OCI-LY3 (cell line): ENCODE results near the gene OSMR.

ENCODE experiments used
- H2AFZ ChIP-seq: fragments of 200-600, 300-600 bp; shearing (Covaris generic); 2 replicates; pipeline ENCODE4 v1.6.0; 2014; ENCODE audit warnings: antibody characterized with exemption, low read depth, low read length
- H3K27ac ChIP-seq: fragments of 200-600, 300-600 bp; sonication (generic); 2 replicates; pipeline ENCODE4 v1.5.1; 2014; ENCODE audit warnings: mild to moderate bottlenecking, low read length, moderate library complexity, mixed read lengths
- H3K27me3 ChIP-seq: fragments of 200-600, 300-600 bp; sonication (generic); 2 replicates; pipeline ENCODE4 v1.6.1; 2014; ENCODE audit warnings: low read depth, low read length, mixed read lengths
- H3K36me3 ChIP-seq: fragments of 200-600, 300-600 bp; sonication (generic); replicated peaks from 2 replicates; pipeline ENCODE3; 2014; ENCODE audit warnings: low read depth, low read length, mixed read lengths
- H3K4me1 ChIP-seq: fragments of 300-600, 200-600 bp; sonication (generic); 2 replicates; pipeline ENCODE4 v1.6.1; 2014; ENCODE audit warnings: low read length, mixed read lengths
- H3K4me2 ChIP-seq: fragments of 200-600, 300-600 bp; sonication (generic); 2 replicates; pipeline ENCODE4 v1.6.1; 2014; ENCODE audit warnings: low read length, mixed read lengths
- H3K4me3 ChIP-seq: fragments of 300-600, 200-600 bp; sonication (generic); 2 replicates; pipeline ENCODE4 v1.5.1; 2014; ENCODE audit warnings: antibody characterized with exemption, mild to moderate bottlenecking, low read length, moderate library complexity
- H3K79me2 ChIP-seq: fragments of 300-600, 200-600 bp; shearing (Covaris generic); 2 replicates; pipeline ENCODE4 v1.6.1; 2014; ENCODE audit warnings: mild to moderate bottlenecking, low read length, mixed read lengths
- H3K9ac ChIP-seq: fragments of 300-600, 200-600 bp; shearing (Covaris generic); 2 replicates; pipeline ENCODE4 v1.6.0; 2014; ENCODE audit warnings: mild to moderate bottlenecking, low read length, moderate library complexity
- H3K9me3 ChIP-seq: fragments of 200-600, 300-600 bp; shearing (Covaris generic); 2 replicates; pipeline ENCODE4 v1.6.1; 2014; ENCODE audit warnings: low read length, mixed read lengths; ENCODE audit not compliant: insufficient read depth
- H4K20me1 ChIP-seq: fragments of 200-600, 300-600 bp; sonication (generic); 2 replicates; pipeline ENCODE4 v1.6.1; 2016; ENCODE audit warnings: low read length, mixed read lengths; ENCODE audit not compliant: insufficient read depth
- CTCF ChIP-seq: fragments of 200-600, 300-600 bp; sonication (generic); IDR thresholded peaks from 2 replicates; pipeline ENCODE4 v1.5.1; 2014; ENCODE audit warnings: antibody characterized with exemption, low read length, low read depth
- EZH2phosphoT487 ChIP-seq: fragments of 200-600 bp; shearing (Covaris generic); IDR thresholded peaks from 2 replicates; pipeline ENCODE4 v1.6.1; 2018; ENCODE audit warnings: antibody characterized with exemption, mixed run types, low read depth

OSMR gene

GRCh38 chr5:38814879-38815278, 30.9 kb upstream of the OSMR start:
- TF ChIP-seq EZH2phosphoT487: no peak
- no peak for TF ChIP-seq CTCF
- Histone ChIP-seq H2AFZ (no peak overlapping the region), H4K20me1 (no peaks in the 10 kb centered on the region), H3K27me3 (no peaks in the 10 kb centered on the region), H3K36me3 (no peaks in the 10 kb centered on the region), H3K4me1 (no peaks in the 10 kb centered on the region), H3K4me2 (no peak overlapping the region), H3K27ac (no peak overlapping the region), H3K4me3 (no peak overlapping the region), H3K9me3 (no peaks in the 10 kb centered on the region), H3K79me2 (no peaks in the 10 kb centered on the region), H3K9ac (no peak overlapping the region)

- Histone ChIP-seq H3K4me2 (no peak overlapping the region), H3K79me2 (no peaks in the 10 kb centered on the region), H3K36me3 (no peaks in the 10 kb centered on the region), H3K4me1 (no peaks in the 10 kb centered on the region), H3K27me3 (no peaks in the 10 kb centered on the region), H3K9me3 (no peaks in the 10 kb centered on the region), H2AFZ (no peak overlapping the region), H3K9ac (no peak overlapping the region), H3K27ac (no peak overlapping the region), H3K4me3 (no peak overlapping the region), H4K20me1 (no peaks in the 10 kb centered on the region)
- no peak for TF ChIP-seq CTCF
- TF ChIP-seq EZH2phosphoT487: no peak
These were observed 29.5 kb upstream of the OSMR start for GRCh38 chr5:38816083-38817030.

- Histone ChIP-seq H3K4me3 (no peak overlapping the region), H3K27me3 (no peaks in the 10 kb centered on the region), H3K36me3 (no peaks in the 10 kb centered on the region), H3K4me1 (no peaks in the 10 kb centered on the region), H3K4me2 (no peak overlapping the region), H2AFZ (no peak overlapping the region), H3K27ac (no peak overlapping the region), H3K9ac (no peak overlapping the region), H3K9me3 (no peaks in the 10 kb centered on the region), H3K79me2 (no peaks in the 10 kb centered on the region), H4K20me1 (no peaks in the 10 kb centered on the region)
- TF ChIP-seq CTCF (no peak), EZH2phosphoT487 (no peak)
These were observed 24.1 kb upstream of the OSMR start for GRCh38 chr5:38821679-38822078.

- H3K4me1 ChIP-seq: no peaks in the 10 kb centered on the region
- H2AFZ ChIP-seq: no peak overlapping the region
- H3K4me3 ChIP-seq: no peak overlapping the region
- H3K9ac ChIP-seq: no peak overlapping the region
- H4K20me1 ChIP-seq: no peaks in the 10 kb centered on the region
- H3K27me3 ChIP-seq: peaks cover 11% of the 10 kb centered on the region; the same call in 1 of the 2 replicates
- no peaks in the 10 kb centered on the region for H3K79me2 ChIP-seq
- no peaks in the 10 kb centered on the region for H3K9me3 ChIP-seq
- TF ChIP-seq CTCF: no peak
- TF ChIP-seq EZH2phosphoT487: no peak
- no peak overlapping the region for H3K4me2 ChIP-seq
- H3K36me3 ChIP-seq: no peaks in the 10 kb centered on the region
- no peak overlapping the region for H3K27ac ChIP-seq
These were observed 22.3 kb upstream of the OSMR start for GRCh38 chr5:38823503-38823902.
